ENCODE results near the gene BCL6.

GRCh38 chr3:187793618-187794017 is 48.4 kb upstream of the BCL6 start:
- TF ChIP-seq RFX5 (IDR thresholded peaks at IDR 0.05; ENCODE audit: low read depth, low read length) (no peak), CTCF (IDR thresholded peaks at IDR 0.05 in 2 of 3, conservative IDR thresholded peaks at IDR 0.05 in 1 of 3; ENCODE audit: control insufficient read depth in 2 of 3, extremely low read depth in 1 of 3, insufficient read depth in 1 of 3, low read depth in 3 of 3, low read length in 3 of 3) (no peak), MAX (IDR thresholded peaks at IDR 0.05; ENCODE audit: low read depth, low read length) (no peak), USF2 (IDR thresholded peaks at IDR 0.05; ENCODE audit: borderline replicate concordance, low read depth, low read length) (no peak), ETV6 (conservative IDR thresholded peaks at IDR 0.05 in 1 of 2, IDR thresholded peaks at IDR 0.05 in 1 of 2; ENCODE audit: borderline replicate concordance in 1 of 2, low read depth in 1 of 2) (no peak)
